MCF 10A (cell line): ENCODE measurements around the gene GOLGA8M. TPM values are rescaled to one million over a fixed set of nuclear protein-coding genes. Genes with fewer than 3 reads are reported as not detected.
"Not testable (repeated sequence)": the region's sequence is repeated elsewhere in the genome, so short reads cannot be mapped to it uniquely, and the experiment has no call there.

Experiments used
- BruUV-seq: library from RNA; stranded (reverse); fragments of 400-500 nt; replicated peaks from 2 replicates; lab custom pipeline; 2021; lab: Mats Ljungman, UMichigan
- CTCF ChIA-PET: fragments of 300-600 bp; sonication (Branson Sonifier 250); formaldehyde crosslinking; extraction: SDS; loops from one replicate; lab custom pipeline; 2021; ENCODE audit warnings: antibody characterized with exemption, inconsistent platforms; lab: Yijun Ruan, JAX
- POLR2A ChIA-PET: fragments of 300-600, 350-650 bp; sonication (Branson Sonifier 250); formaldehyde crosslinking; extraction: SDS; loops from one replicate; lab custom pipeline; 2020; ENCODE audit warnings: antibody characterized with exemption, inconsistent platforms; lab: Yijun Ruan, JAX
- DNase-seq: peaks from one replicate; pipeline ENCODE4 v3.0.0-alpha.2; 2018; ENCODE audit not compliant: unreplicated experiment
- H3K27ac Mint-ChIP-seq: one replicate; pipeline ENCODE4 v1.8.0; 2022; ENCODE audit warnings: mild to moderate bottlenecking, low read depth, mixed read lengths; ENCODE audit not compliant: unreplicated experiment
- H3K27me3 Mint-ChIP-seq: one replicate; pipeline ENCODE4 v1.8.0; 2022; ENCODE audit warnings: mixed read lengths; ENCODE audit not compliant: insufficient read depth, unreplicated experiment
- H3K36me3 Mint-ChIP-seq: one replicate; pipeline ENCODE4 v1.8.0; 2022; ENCODE audit warnings: mild to moderate bottlenecking, moderate library complexity, mixed read lengths; ENCODE audit not compliant: insufficient read depth, unreplicated experiment
- H3K4me1 Mint-ChIP-seq: one replicate; pipeline ENCODE4 v1.8.0; 2022; ENCODE audit warnings: mixed read lengths; ENCODE audit not compliant: insufficient read depth, unreplicated experiment
- H3K4me3 Mint-ChIP-seq: one replicate; pipeline ENCODE4 v1.8.0; 2022; ENCODE audit warnings: mild to moderate bottlenecking, moderate library complexity, mixed read lengths; ENCODE audit not compliant: unreplicated experiment
- H3K9me3 Mint-ChIP-seq: one replicate; pipeline ENCODE4 v1.8.0; 2022; ENCODE audit warnings: mixed read lengths; ENCODE audit not compliant: unreplicated experiment
- intact Hi-C: fragments of 100-400 bp; cut with micrococcal nuclease; formaldehyde crosslinking; loops from 2 replicates; pipeline ENCODE4 v1.14.1; 2022
- total RNA-seq: library from RNA; stranded (reverse); gene quantifications from 2 replicates; pipeline ENCODE4 v1.2.3, GENCODE V29; 2022

The GOLGA8M gene
- total RNA-seq, 1 experiment from 2014 or later, result 1.2 TPM

GRCh38 chr15:28655329-28656017, 56.7 kb downstream of the GOLGA8M start:
- intact Hi-C loops, H3K27ac Mint-ChIP-seq, H3K4me3 Mint-ChIP-seq, H3K4me1 Mint-ChIP-seq, H3K9me3 Mint-ChIP-seq, H3K27me3 Mint-ChIP-seq, POLR2A ChIA-PET, BruUV-seq, DNase-seq: not testable (repeated sequence)
- CTCF ChIA-PET, result interaction anchor here (0.7 kb wide), 1 partner anchor 529 kb away, joined by 3 read pairs; no protein-coding TSS in a partner anchor
- H3K36me3 Mint-ChIP-seq, result peaks cover 22% of the 10 kb centered on the region

GRCh38 chr15:28654194-28654593, 58.0 kb downstream of the GOLGA8M start:
- H3K27me3 Mint-ChIP-seq, DNase-seq, POLR2A ChIA-PET, H3K4me1 Mint-ChIP-seq, BruUV-seq, CTCF ChIA-PET, H3K9me3 Mint-ChIP-seq, H3K4me3 Mint-ChIP-seq, H3K27ac Mint-ChIP-seq, intact Hi-C loops: not testable (repeated sequence)
- peaks cover 22% of the 10 kb centered on the region for H3K36me3 Mint-ChIP-seq

- DNase-seq, POLR2A ChIA-PET, CTCF ChIA-PET, intact Hi-C loops, H3K4me3 Mint-ChIP-seq, H3K4me1 Mint-ChIP-seq, H3K27ac Mint-ChIP-seq, BruUV-seq, H3K9me3 Mint-ChIP-seq, H3K27me3 Mint-ChIP-seq: not testable (repeated sequence)
- H3K36me3 Mint-ChIP-seq, result peaks cover 22% of the 10 kb centered on the region
Measured at GRCh38 chr15:28652538-28652937, 59.7 kb downstream of the GOLGA8M start.

Other genes with a start within 250 kb of the GOLGA8M start
- gene GOLGA8G, start 179.4 kb downstream of the GOLGA8M start, total RNA-seq, result 0.09 TPM in 1 of 2 replicates, not detected in the other
- gene GOLGA6L25, start 158.9 kb downstream of the GOLGA8M start, total RNA-seq, result not detected in 2 replicates
- gene GOLGA6L7, start 136.2 kb upstream of the GOLGA8M start, total RNA-seq, result not detected in 2 replicates
- gene APBA2, start 173.6 kb upstream of the GOLGA8M start, total RNA-seq, result not detected in 2 replicates